Measurements from ENCODE around the gene RHOC.

DNA sequence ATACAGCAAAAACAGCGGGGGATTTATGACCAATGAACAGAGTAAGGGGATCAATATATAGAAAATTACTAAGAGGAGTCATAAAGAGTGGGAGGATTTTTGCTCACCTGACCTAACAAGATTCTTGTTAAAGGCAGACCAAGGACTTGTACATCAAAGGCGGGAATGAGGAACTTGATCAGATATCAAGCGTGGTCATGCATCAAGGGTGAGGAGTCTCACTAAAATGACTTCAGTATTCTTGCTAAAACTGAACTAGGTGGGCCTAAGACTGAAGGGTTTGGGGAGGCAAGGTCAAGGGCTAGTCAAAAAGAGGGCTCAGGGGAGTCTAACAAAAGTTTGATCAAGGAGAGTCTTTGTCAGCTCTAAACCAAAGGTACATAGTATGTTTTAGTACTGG lies 30.4 kb downstream of the RHOC start:
- TF ChIP-seq, protein P1, sequence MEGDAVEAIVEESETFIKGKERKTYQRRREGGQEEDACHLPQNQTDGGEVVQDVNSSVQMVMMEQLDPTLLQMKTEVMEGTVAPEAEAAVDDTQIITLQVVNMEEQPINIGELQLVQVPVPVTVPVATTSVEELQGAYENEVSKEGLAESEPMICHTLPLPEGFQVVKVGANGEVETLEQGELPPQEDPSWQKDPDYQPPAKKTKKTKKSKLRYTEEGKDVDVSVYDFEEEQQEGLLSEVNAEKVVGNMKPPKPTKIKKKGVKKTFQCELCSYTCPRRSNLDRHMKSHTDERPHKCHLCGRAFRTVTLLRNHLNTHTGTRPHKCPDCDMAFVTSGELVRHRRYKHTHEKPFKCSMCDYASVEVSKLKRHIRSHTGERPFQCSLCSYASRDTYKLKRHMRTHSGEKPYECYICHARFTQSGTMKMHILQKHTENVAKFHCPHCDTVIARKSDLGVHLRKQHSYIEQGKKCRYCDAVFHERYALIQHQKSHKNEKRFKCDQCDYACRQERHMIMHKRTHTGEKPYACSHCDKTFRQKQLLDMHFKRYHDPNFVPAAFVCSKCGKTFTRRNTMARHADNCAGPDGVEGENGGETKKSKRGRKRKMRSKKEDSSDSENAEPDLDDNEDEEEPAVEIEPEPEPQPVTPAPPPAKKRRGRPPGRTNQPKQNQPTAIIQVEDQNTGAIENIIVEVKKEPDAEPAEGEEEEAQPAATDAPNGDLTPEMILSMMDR (conservative IDR thresholded peaks at IDR 0.05; ENCODE audit: low read length): no peak
- no peak for TF ChIP-seq EZH2phosphoT487 (IDR thresholded peaks at IDR 0.05; ENCODE audit: borderline replicate concordance, low read depth, low read length)

Measured in OCI-LY7 (cell line).